Transverse colon (tissue), 4 donors: ENCODE data around the gene ST3GAL6. TPM values are rescaled to one million over a fixed set of nuclear protein-coding genes. Genes with fewer than 3 reads are reported as not detected.

ENCODE experiments used
- DNase-seq: peaks from one replicate; pipeline ENCODE4 v3.0.0-alpha.2; 2019
- H3K27ac ChIP-seq, 4 donors: fragments of 200-600 bp; sonication (generic); 2 replicates each; pipeline ENCODE4 v1.5.1; 2016 to 2018; ENCODE audit warnings: inconsistent platforms in 4 of 4
- H3K27me3 ChIP-seq: fragments of 200-600 bp; sonication (generic); 2 replicates; pipeline ENCODE4 v1.5.1; 2017; ENCODE audit warnings: inconsistent platforms
- H3K36me3 ChIP-seq, 4 donors: fragments of 200-600 bp; sonication (generic); 2 replicates each; pipeline ENCODE4 v1.5.1; 2017 to 2019; ENCODE audit warnings: inconsistent platforms in 4 of 4
- H3K4me1 ChIP-seq, 4 donors: fragments of 200-600 bp; sonication (generic); 2 replicates each; pipeline ENCODE4 v1.5.1; 2017 to 2020; ENCODE audit warnings: inconsistent platforms in 4 of 4
- H3K4me3 ChIP-seq, 4 donors: fragments of 200-600 bp; sonication (generic); 1 replicate in 1 of 4; 2 replicates in 3 of 4; pipeline versions ENCODE4 v1.5.1 to v1.6.1; 2017 to 2019; ENCODE audit warnings: inconsistent platforms in 4 of 4
- H3K9me3 ChIP-seq, 2 donors: fragments of 200-600 bp; sonication (generic); 2 replicates each; pipeline ENCODE4 v1.5.1; 2017 to 2019; ENCODE audit warnings: inconsistent platforms in 2 of 2
- CTCF ChIP-seq, 5 experiments: fragments of 200-600 bp in 3 of 5; fragments of 450-650 bp in 2 of 5; sonication (generic) in 3 of 5; IDR thresholded peaks; 1 replicate in 2 of 5; 2 replicates in 3 of 5; pipeline ENCODE4 v1.5.1; 2016 to 2017; ENCODE audit warnings: antibody characterized with exemption in 5 of 5, inconsistent platforms in 3 of 5, mild to moderate bottlenecking in 2 of 5, moderate library complexity in 1 of 5
- EP300 ChIP-seq: sonication (generic); formaldehyde crosslinking; IDR thresholded peaks from one replicate; pipeline ENCODE4 v1.6.1; 2017; ENCODE audit warnings: antibody characterized with exemption, low read depth
- POLR2A ChIP-seq: fragments of 450-650 bp; IDR thresholded peaks from one replicate; pipeline ENCODE4 v1.6.1; 2016; ENCODE audit warnings: antibody characterized with exemption, mild to moderate bottlenecking, moderate library complexity
- POLR2AphosphoS5 ChIP-seq, 3 donors: sonication (generic); formaldehyde crosslinking; IDR thresholded peaks; one replicate each; pipeline ENCODE4 v1.6.1; 2016; ENCODE audit warnings: antibody characterized with exemption in 3 of 3
- WGBS, 2 donors: methylation state at CpG; one replicate each; pipeline ENCODE4 v1.1.5; 2018; ENCODE audit warnings: low coverage in 1 of 2; 5-methylcytosine and 5-hydroxymethylcytosine counted together
- in situ Hi-C, 4 donors: fragments of 200-750 bp; cut with MboI; loops; one replicate each; pipeline versions ENCODE4 v1.15.0 to v1.15.1; 2017; ENCODE audit warnings: low sequenced_read_pairs in 3 of 4, low pct_ligation_motif_present in 1 of 4, low pct_unique_long_range_greater_than_20kb in 1 of 4
- intact Hi-C: fragments of 100-400 bp; cut with DNase I; formaldehyde crosslinking; loops from one replicate; pipeline ENCODE4 v1.15.1; 2023; ENCODE audit warnings: low total_unique reads
- total RNA-seq, 4 donors: library from RNA; depleted of rRNA; stranded (reverse); fragments of >200 nt; gene quantifications; one replicate each; pipeline ENCODE4 v1.1.0, GENCODE V29; 2016

ST3GAL6 gene
- total RNA-seq, 4 donors from 2014 or later = 2.2 to 9.7 (median 2.6) TPM

GRCh38 chr3:98739266-98739665 is 23.9 kb upstream of the ST3GAL6 start:
- in situ Hi-C loops (no loop called here), intact Hi-C loops (no loop called here)
- peaks cover 7% of the 10 kb centered on the region for H3K27me3 ChIP-seq
- H3K4me3 ChIP-seq = no peak overlapping the region
- no peak for DNase-seq
- TF ChIP-seq CTCF (IDR thresholded peaks at IDR 0.05) (no peak), EP300 (no peak), POLR2AphosphoS5 (IDR thresholded peaks at IDR 0.05) (no peak), POLR2A (no peak)
- H3K27ac ChIP-seq = no peak overlapping the region
- peaks cover 0 to under 1% (median 0%) of the 10 kb centered on the region in 4 donors for H3K4me1 ChIP-seq
- H3K36me3 ChIP-seq = no peaks in the 10 kb centered on the region
- no peaks in the 10 kb centered on the region for H3K9me3 ChIP-seq

- 65 to 81% methylated on average over 4 of the region's 4 CpGs for WGBS, 2 donors
- in situ Hi-C loops = no loop called here
These were observed 22.8 kb upstream of the ST3GAL6 start for GRCh38 chr3:98740324-98740723.

GRCh38 chr3:98741121-98741716 is 21.9 kb upstream of the ST3GAL6 start:
- no peaks in the 10 kb centered on the region for H3K4me1 ChIP-seq
- no peak for DNase-seq
- no peak overlapping the region for H3K4me3 ChIP-seq
- in situ Hi-C loops (no loop called here), intact Hi-C loops (no loop called here)
- WGBS, 2 donors = 84 to 86% methylated on average over 5 of the region's 5 CpGs
- TF ChIP-seq POLR2AphosphoS5 (IDR thresholded peaks at IDR 0.05) = no peak
- TF ChIP-seq EP300 = no peak
- TF ChIP-seq CTCF (IDR thresholded peaks at IDR 0.05) = no peak
- no peak for TF ChIP-seq POLR2A
- H3K9me3 ChIP-seq = no peaks in the 10 kb centered on the region
- H3K27me3 ChIP-seq = no peaks in the 10 kb centered on the region
- H3K27ac ChIP-seq = no peak overlapping the region
- H3K36me3 ChIP-seq = no peaks in the 10 kb centered on the region

More at GRCh38 chr3:98740324-98740723, 22.8 kb upstream of the ST3GAL6 start:
- H3K36me3 ChIP-seq = no peaks in the 10 kb centered on the region
- H3K9me3 ChIP-seq = no peaks in the 10 kb centered on the region
- H3K27me3 ChIP-seq = no peaks in the 10 kb centered on the region
- no peak for DNase-seq
- no peak overlapping the region for H3K4me3 ChIP-seq
- H3K27ac ChIP-seq = no peak overlapping the region
- no peaks in the 10 kb centered on the region for H3K4me1 ChIP-seq
- intact Hi-C loops = no loop called here
- TF ChIP-seq POLR2AphosphoS5 (IDR thresholded peaks at IDR 0.05) = no peak
- TF ChIP-seq POLR2A = no peak
- no peak for TF ChIP-seq CTCF (IDR thresholded peaks at IDR 0.05)
- no peak for TF ChIP-seq EP300

- intact Hi-C loops (no loop called here), in situ Hi-C loops (no loop called here)
- DNase-seq = no peak
These were observed 20.1 kb upstream of the ST3GAL6 start for GRCh38 chr3:98743071-98743470.

More at GRCh38 chr3:98743071-98743470, 20.1 kb upstream of the ST3GAL6 start:
- no peaks in the 10 kb centered on the region for H3K27me3 ChIP-seq
- no peaks in the 10 kb centered on the region for H3K36me3 ChIP-seq
- H3K4me3 ChIP-seq = no peak overlapping the region
- TF ChIP-seq POLR2AphosphoS5 (IDR thresholded peaks at IDR 0.05) (no peak), POLR2A (no peak), EP300 (no peak), CTCF (IDR thresholded peaks at IDR 0.05) (no peak)
- no peaks in the 10 kb centered on the region for H3K9me3 ChIP-seq
- H3K4me1 ChIP-seq = no peaks in the 10 kb centered on the region
- WGBS, 2 donors = 88 to 90% methylated on average over 4 to 5 of the region's 5 CpGs
- no peak overlapping the region for H3K27ac ChIP-seq
